NCI-H1092 treated with DMSO at 0.1 percent for 48 hours (cell line): ENCODE measurements around the gene SEMA6B.

ENCODE experiments used
- DNase-seq: peaks from one replicate; lab custom pipeline; 2025; lab: John Stamatoyannopoulos, UW

Gene SEMA6B

DNA sequence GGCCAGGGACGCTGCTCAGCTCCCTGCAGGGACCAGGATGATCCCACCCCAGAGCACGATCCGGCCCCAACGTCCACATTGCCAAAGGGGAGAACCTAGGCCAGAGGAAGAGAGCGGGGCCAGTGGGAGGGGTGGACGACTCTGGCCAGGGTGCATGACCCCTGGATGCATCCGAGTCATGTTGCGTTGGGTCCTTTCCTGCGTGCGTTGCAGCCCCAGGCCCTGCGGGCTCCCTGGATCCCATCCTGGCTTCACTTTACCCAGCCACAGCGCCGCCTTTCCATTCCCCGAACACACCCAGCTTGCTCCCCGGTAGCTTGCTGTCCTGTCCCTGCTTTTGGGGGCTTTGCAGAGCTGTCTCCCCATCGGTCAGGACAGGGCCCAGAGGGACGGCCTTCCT lies 51.7 kb downstream of the SEMA6B start:
- DNase-seq: no peak

- no peak for DNase-seq
These were observed 52.4 kb downstream of the SEMA6B start for GRCh38 chr19:4507150-4507452.

- DNase-seq: no peak
These were observed 52.9 kb downstream of the SEMA6B start for GRCh38 chr19:4506449-4507149.

DNA sequence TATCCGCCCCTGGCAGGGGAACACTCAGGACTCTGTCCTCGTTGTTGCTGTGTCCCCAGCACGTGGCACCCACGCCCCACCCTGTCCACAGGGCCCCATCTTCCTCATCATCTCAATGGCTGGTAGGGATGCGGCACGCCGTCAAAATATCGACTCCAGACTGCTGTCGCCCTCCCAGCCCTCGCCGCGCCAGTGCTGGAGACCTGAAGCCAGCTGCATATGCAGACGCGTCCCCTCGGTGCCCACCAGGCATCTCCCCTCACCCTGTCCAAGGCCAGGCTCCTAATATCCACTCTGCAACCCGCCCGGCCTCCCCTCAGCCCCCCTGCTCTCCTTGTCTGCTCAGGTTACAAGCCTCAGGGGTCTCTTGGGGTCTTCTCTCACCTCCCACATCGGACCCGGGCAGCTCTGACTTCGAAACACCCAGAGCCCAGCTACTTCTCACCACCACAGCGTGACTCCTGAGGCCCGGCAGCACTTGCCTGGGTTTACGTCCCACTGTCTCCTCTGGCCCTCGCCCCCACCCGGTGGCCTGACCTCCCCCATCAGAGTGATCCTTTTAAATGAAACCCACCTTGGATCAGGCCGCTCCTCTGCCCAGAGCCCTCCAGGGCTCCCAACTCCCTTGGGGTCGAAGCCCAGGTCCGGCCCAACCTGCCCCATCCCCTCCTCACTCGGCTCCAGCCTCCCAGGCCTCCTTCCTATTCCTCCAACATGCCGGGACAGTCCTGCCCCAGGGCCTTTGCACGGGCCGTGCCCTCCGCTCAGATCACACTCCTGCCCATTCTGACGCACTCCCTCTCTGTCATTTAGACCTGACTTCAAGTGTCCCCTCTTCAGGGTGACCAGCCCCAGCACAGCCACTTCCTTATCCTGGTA lies 53.7 kb downstream of the SEMA6B start:
- DNase-seq: no peak

GRCh38 chr19:4504891-4505569 lies 54.5 kb downstream of the SEMA6B start:
- DNase-seq: no peak

DNA sequence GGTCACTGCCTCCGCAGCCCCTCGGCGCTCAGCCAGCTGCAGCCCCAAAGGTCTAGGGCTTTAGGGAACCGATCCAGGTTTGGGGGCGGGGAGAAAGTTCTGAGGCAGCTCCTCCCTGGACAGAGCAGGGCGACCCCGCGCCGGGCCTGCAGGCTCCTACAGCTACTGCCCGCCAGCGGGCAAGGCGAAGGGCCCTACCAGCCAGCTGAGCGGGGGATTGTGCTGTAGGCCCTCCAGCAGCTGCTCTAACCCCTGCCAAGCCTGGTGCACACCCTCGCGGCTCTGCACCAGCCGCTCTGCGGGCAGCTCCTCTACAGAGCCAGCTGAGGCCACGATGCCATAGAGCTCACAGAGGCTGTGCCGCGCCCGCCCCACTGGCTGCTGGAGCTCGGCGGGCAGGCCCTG lies 55.2 kb downstream of the SEMA6B start:
- no peak for DNase-seq

- no peak for DNase-seq
These were observed 55.7 kb downstream of the SEMA6B start for GRCh38 chr19:4503825-4504170.

DNA sequence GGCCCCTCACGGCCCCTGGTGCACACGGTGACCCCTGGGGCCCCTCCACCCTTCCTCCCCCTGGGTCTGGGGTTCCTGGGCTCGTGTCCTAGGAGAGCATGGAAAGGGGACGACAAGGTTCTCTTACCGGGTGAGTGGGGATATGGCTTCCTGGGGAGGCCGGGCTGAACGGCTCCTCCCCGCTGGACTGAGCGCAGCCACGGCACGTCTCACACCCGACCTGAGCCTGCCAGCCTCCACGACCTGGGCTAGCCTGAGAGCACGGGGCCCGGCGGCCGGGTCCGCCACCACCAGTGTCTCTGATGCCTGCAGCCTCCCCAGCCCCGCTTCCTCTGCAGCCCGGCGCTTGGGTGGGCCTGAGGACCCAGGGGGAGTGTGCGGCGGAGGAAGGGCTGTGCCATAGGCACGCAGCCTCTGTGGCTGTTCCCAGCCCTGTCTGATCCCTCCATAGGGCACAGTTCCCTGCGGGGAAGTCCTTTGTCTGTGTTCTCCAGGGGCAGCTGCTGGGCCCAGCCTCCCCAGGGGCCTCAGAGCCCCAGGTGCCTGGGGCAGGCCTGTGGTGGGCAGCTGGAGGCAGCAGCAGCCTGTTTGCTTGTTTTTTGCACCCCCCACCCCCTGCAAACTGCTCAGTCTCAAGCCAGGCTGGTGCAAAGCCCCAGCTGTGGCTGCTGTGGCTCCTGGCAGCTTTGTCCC lies 56.2 kb downstream of the SEMA6B start:
- DNase-seq: no peak

GRCh38 chr19:4502282-4503131 lies 57.0 kb downstream of the SEMA6B start:
- no peak for DNase-seq

DNA sequence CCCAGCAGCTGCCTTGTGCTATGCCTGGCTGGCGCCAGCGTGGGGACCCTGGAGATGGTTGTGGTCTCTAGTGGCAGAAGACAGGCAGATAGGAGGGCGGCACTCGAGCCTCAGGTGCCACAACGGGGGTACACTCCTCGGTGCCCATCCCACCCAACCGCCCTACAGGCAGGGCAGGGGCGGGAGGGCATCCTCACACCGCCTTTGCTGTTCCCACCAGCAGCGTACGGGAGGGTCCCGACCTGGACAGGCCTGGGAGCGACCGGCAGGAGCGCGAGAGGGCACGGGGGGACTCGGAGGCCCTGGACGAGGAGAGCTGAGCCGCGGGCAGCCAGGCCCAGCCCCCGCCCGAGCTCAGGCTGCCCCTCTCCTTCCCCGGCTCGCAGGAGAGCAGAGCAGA lies 57.8 kb downstream of the SEMA6B start:
- DNase-seq: no peak

- no peak for DNase-seq
These were observed 58.5 kb downstream of the SEMA6B start for GRCh38 chr19:4500841-4501591.

DNA sequence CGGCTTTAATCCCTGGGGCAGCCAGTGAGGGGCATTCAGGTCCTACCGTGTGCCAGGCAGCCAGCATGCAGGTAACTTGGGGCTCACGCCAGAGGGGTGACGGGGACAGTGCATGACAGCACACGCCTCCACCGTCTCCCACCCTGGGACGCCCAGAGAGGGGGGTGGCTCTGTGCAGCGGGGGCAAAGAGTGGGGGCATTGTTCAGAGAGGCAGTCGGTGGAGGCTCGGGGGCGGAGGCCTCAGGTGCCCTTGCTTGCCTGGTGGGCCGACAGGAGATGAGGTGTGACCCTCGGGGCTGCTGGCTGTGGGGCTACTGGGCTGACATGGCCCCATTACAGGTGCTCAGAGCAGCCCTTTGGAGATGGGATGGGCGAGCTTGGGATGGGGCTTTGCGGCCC lies 59.6 kb downstream of the SEMA6B start:
- DNase-seq: no peak

DNA sequence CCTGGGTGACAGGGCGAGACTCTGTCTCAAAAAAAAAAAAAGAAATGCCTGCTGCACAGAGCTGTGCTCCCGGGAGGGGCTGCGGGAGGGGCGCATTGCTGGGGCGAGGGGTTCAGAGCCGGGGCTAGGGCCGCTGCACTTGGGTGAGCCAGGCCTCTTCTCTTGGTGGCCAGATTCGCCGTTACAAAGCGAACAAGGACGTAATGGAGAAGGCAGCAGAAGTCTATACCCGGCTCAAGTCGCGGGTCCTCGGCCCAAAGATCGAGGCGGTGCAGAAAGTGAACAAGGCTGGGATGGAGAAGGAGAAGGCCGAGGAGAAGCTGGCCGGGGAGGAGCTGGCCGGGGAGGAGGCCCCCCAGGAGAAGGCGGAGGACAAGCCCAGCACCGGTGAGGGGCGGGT lies 60.2 kb downstream of the SEMA6B start:
- no peak for DNase-seq

DNA sequence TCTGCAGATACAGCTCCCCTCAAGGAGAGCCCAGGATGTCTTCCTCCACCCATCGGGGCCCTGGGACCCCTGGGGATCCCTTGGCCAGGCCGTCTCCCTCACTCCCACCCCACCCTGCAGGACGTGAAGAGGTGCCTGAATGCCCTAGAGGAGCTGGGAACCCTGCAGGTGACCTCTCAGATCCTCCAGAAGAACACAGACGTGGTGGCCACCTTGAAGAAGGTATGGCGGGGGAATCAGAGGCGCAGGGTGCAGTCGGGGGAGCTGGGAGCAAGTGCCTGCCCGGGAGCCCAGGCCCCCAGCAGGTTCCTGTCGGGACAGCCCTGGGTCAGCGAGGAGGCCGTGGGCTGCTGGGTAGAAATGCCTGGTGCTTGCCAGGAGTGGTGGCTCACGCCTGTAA lies 60.8 kb downstream of the SEMA6B start:
- DNase-seq: no peak

DNA sequence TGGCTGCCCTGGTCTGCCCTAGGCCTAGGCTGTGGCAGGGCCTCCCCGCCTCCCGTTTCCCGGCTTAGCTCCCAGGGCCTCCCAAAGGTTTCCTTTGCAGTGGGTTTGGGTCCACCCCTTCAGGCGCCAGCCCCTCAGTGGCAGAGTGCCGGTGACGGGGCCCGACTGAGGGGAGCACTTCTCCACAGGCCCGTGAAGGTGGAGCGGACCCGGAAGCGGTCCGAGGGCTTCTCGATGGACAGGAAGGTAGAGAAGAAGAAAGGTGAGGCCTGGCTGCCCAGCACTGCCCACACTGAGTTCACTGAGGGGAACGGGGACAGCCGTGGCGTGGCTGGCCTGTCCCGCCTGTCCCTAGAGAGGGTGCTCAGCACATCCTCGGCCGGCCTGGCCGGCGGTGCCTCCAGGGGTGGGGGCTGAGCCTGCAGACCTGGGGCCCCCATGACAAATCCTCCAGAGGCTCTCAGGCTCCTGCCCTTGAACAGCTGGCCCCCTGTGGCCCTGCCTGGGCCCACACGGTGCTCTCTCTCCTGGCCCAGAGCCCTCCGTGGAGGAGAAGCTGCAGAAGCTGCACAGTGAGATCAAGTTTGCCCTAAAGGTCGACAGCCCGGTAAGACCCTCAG lies 61.6 kb downstream of the SEMA6B start:
- DNase-seq: no peak

DNA sequence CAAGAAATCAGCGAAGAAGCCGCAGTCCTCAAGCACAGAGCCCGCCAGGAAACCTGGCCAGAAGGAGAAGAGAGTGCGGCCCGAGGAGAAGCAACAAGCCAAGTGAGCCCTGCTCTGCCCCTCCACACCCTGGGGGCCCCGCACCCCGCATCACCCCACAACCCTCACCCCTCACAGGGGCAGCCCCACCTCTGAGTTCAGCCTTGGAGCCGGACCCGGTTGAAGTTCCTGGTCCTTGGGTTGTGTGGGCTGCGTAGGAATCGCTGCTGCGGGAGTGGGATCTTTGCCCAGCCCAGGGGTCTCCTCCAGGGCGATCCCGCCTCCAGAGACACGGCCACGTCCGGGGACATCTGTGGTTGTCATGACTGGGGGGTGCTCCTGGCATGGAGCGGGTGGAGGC lies 63.2 kb downstream of the SEMA6B start:
- DNase-seq: no peak

DNA sequence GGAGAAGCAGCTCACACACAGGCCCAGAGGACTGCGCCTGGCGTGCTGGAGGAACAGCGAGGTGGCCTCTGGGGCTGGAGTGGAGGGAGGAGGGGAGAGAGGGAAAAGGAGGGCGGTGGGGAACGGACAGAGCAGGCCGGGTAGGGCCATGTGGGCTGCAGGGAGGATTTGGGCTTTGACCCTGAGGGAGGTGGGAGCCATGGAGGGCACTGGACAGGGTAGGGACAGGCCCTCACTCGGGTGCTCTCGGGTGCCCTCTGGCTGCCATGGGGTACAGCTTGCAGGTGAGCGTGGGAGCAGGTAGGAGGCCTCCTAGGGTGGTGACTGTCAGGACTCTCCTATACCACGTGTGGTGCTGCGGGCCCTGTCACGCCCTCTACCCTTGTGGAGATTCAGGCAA lies 64.0 kb downstream of the SEMA6B start:
- DNase-seq: no peak

DNA sequence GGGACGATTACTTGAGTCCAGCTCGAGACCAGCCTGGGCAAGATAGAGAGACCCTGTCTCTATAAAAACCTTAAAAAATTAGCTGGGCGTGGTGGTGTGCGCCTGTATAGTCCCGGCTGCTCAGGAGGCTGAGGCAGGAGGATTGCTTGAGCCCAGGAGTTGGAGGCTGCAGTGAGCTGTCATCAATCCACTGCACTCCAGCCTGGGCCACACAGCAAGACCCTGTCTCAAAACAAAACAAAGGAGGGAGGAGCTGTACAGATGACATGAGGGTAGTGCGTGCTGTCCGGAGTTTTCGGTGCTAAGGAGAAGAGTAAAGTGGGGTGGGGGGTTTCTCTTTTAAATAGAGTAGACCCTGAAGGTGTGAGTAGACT lies 64.8 kb downstream of the SEMA6B start:
- no peak for DNase-seq

GRCh38 chr19:4493929-4494690 lies 65.4 kb downstream of the SEMA6B start:
- DNase-seq: no peak
